SK-N-SH (cell line): ENCODE data around the gene SHROOM4. TPM values are rescaled to one million over a fixed set of nuclear protein-coding genes. Genes with fewer than 3 reads are reported as not detected.

Experiments
- CTCF ChIA-PET: fragments of 300-600, 350-600 bp; formaldehyde crosslinking; extraction: SDS; loops from one replicate; lab custom pipeline; 2021; lab: Yijun Ruan, JAX
- POLR2A ChIA-PET: fragments of 350-600 bp; sonication (Branson Sonifier 250); formaldehyde crosslinking; extraction: SDS; loops from one replicate; lab custom pipeline; 2020; ENCODE audit warnings: antibody characterized with exemption, inconsistent platforms; lab: Yijun Ruan, JAX
- DNase-seq: peaks from one replicate; pipeline ENCODE4 v3.0.0; 2012
- H2AFZ ChIP-seq: fragments of 200-600 bp; sonication (generic); 2 replicates; pipeline ENCODE4 v1.8.1; 2016; ENCODE audit warnings: antibody characterized with exemption, mild to moderate bottlenecking, low read depth
- H3F3A ChIP-seq: fragments of 200-600 bp; sonication (generic); replicated peaks from 2 replicates; pipeline ENCODE3; 2016; ENCODE audit warnings: antibody characterized with exemption, mild to moderate bottlenecking; ENCODE audit not compliant: insufficient read depth
- H3K27ac ChIP-seq, 2 experiments: fragments of 200-500 bp in 1 of 2; fragments of 200-600 bp in 1 of 2; sonication (Bioruptor generic) in 1 of 2; sonication (generic), shearing (Covaris generic) in 1 of 2; 2 replicates each; pipeline versions ENCODE4 v1.5.1 to v1.6.1; 2014 to 2016; ENCODE audit warnings: low read depth in 2 of 2, inconsistent platforms in 1 of 2, low read length in 1 of 2, mild to moderate bottlenecking in 1 of 2, mixed read lengths in 1 of 2
- H3K27me3 ChIP-seq: fragments of 200-600 bp; sonication (generic), shearing (Covaris generic); 2 replicates; pipeline ENCODE4 v1.6.1; 2016; ENCODE audit warnings: mixed run types; ENCODE audit not compliant: insufficient read depth
- H3K36me3 ChIP-seq, 2 experiments: fragments of 200-500 bp in 1 of 2; fragments of 200-600 bp in 1 of 2; sonication (Bioruptor generic) in 1 of 2; sonication (generic) in 1 of 2; replicated peaks in 1 of 2; 2 replicates each; pipeline versions ENCODE3 to v1.5.1; 2014 to 2016; ENCODE audit warnings: low read length in 1 of 2, mild to moderate bottlenecking in 1 of 2; ENCODE audit not compliant: insufficient read depth in 2 of 2, control insufficient read depth in 1 of 2
- H3K4me1 ChIP-seq, 2 experiments: fragments of 200-500 bp in 1 of 2; fragments of 200-600 bp in 1 of 2; sonication (Bioruptor generic) in 1 of 2; sonication (generic), shearing (Covaris generic) in 1 of 2; 2 replicates each; pipeline versions ENCODE4 v1.5.1 to v1.6.1; 2014 to 2016; ENCODE audit warnings: low read depth in 1 of 2, low read length in 1 of 2, mixed run types in 1 of 2; ENCODE audit not compliant: insufficient read depth in 2 of 2, control insufficient read depth in 1 of 2
- H3K4me2 ChIP-seq: fragments of 200-600 bp; sonication (generic), shearing (Covaris generic); 2 replicates; pipeline ENCODE4 v1.6.1; 2017; ENCODE audit warnings: mixed run types
- H3K4me3 ChIP-seq, 2 experiments: fragments of 200-500 bp in 1 of 2; fragments of 200-600 bp in 1 of 2; sonication (Bioruptor generic) in 1 of 2; sonication (generic), shearing (Covaris generic) in 1 of 2; 2 replicates each; pipeline versions ENCODE4 v1.5.1 to v1.8.1; 2014 to 2016; ENCODE audit warnings: low read depth in 2 of 2, inconsistent platforms in 1 of 2, low read length in 1 of 2, mild to moderate bottlenecking in 1 of 2, mixed read lengths in 1 of 2, moderate library complexity in 1 of 2
- H3K79me2 ChIP-seq: fragments of 200-600 bp; sonication (generic); 2 replicates; pipeline ENCODE4 v1.8.1; 2017; ENCODE audit warnings: mild to moderate bottlenecking; ENCODE audit not compliant: insufficient read depth
- H3K9ac ChIP-seq: fragments of 200-600 bp; sonication (generic); 2 replicates; pipeline ENCODE4 v1.6.1; 2017; ENCODE audit warnings: mixed run types
- H3K9me2 ChIP-seq: fragments of 200-600 bp; sonication (generic); 2 replicates; pipeline ENCODE4 v1.6.1; 2017; ENCODE audit warnings: mixed run types
- H3K9me3 ChIP-seq: fragments of 200-600 bp; sonication (generic); 2 replicates; pipeline ENCODE4 v1.6.1; 2017; ENCODE audit warnings: mixed run types, mild to moderate bottlenecking, moderate library complexity
- H4K20me1 ChIP-seq: fragments of 200-600 bp; sonication (generic); 2 replicates; pipeline ENCODE4 v1.6.1; 2017; ENCODE audit warnings: mild to moderate bottlenecking, mixed run types; ENCODE audit not compliant: insufficient read depth
- CHD2 ChIP-seq: fragments of 150-350 bp; IDR thresholded peaks from 2 replicates; pipeline ENCODE4 v1.6.1; 2018; ENCODE audit warnings: low read length; ENCODE audit not compliant: partially characterized antibody
- ELF1 ChIP-seq: IDR thresholded peaks from 2 replicates; pipeline ENCODE4 v1.4.0; 2012
- EP300 ChIP-seq, 2 experiments: IDR thresholded peaks; 2 replicates each; pipeline versions ENCODE4 v1.4.0 to v1.6.1; 2012; ENCODE audit warnings: borderline replicate concordance in 1 of 2, low read depth in 1 of 2, low read length in 1 of 2
- EZH2phosphoT487 ChIP-seq: fragments of 200-600 bp; sonication (generic); IDR thresholded peaks from 2 replicates; pipeline ENCODE4 v1.6.1; 2017; ENCODE audit warnings: low read depth, mixed run types, mild to moderate bottlenecking, antibody characterized with exemption, moderate library complexity, borderline replicate concordance
- FOSL2 ChIP-seq: IDR thresholded peaks from 2 replicates; pipeline ENCODE4 v1.4.0; 2012; ENCODE audit warnings: low read depth, mild to moderate bottlenecking, moderate library complexity, borderline replicate concordance
- GABPA ChIP-seq: IDR thresholded peaks from 2 replicates; pipeline ENCODE4 v1.4.0; 2012; ENCODE audit warnings: low read depth, mild to moderate bottlenecking
- GATA2 ChIP-seq: sonication (generic); formaldehyde crosslinking; IDR thresholded peaks from 2 replicates; pipeline ENCODE4 v1.5.0; 2020; ENCODE audit warnings: mild to moderate bottlenecking, missing genetic modification reagents
- JUND ChIP-seq: IDR thresholded peaks from 2 replicates; pipeline ENCODE4 v1.4.0; 2012
- MEF2A ChIP-seq: IDR thresholded peaks from 2 replicates; pipeline ENCODE4 v1.4.0; 2012; ENCODE audit warnings: low read depth, borderline replicate concordance
- MXI1 ChIP-seq: IDR thresholded peaks from 2 replicates; pipeline ENCODE4 v1.6.1; 2012; ENCODE audit warnings: mild to moderate bottlenecking, low read depth, low read length, improper control_type of control experiment
- NFIC ChIP-seq: IDR thresholded peaks from 2 replicates; pipeline ENCODE4 v1.4.0; 2012; ENCODE audit warnings: borderline replicate concordance
- RAD21 ChIP-seq: IDR thresholded peaks from 2 replicates; pipeline ENCODE4 v1.6.1; 2012; ENCODE audit warnings: mild to moderate bottlenecking, low read length
- SIN3A ChIP-seq: IDR thresholded peaks from 2 replicates; pipeline ENCODE4 v1.6.1; 2012; ENCODE audit warnings: low read depth, mild to moderate bottlenecking, low read length, moderate library complexity, borderline replicate concordance
- SMC3 ChIP-seq: IDR thresholded peaks from 2 replicates; pipeline ENCODE4 v1.6.1; 2012; ENCODE audit warnings: low read depth, low read length, improper control_type of control experiment
- TAF1 ChIP-seq: IDR thresholded peaks from 2 replicates; pipeline ENCODE4 v1.6.1; 2012; ENCODE audit warnings: low read depth, mild to moderate bottlenecking, low read length, moderate library complexity, borderline replicate concordance
- YY1 ChIP-seq: IDR thresholded peaks from 2 replicates; pipeline ENCODE4 v1.4.0; 2012; ENCODE audit warnings: low read depth, mild to moderate bottlenecking
- WGBS: methylation state at CpG from one replicate; pipeline ENCODE4 v1.1.6; 2017; ENCODE audit warnings: low lambda C conversion rate; 5-methylcytosine and 5-hydroxymethylcytosine counted together
- polyA plus RNA-seq, 3 experiments: library from polyadenylated mRNA; depleted of rRNA; stranded (reverse); fragments of >200 nt; gene quantifications; 2 replicates each; pipeline ENCODE4 v1.2.3, GENCODE V29; 2012
- TF ChIP-seq, protein P1 (sequence below): IDR thresholded peaks from 2 replicates; pipeline ENCODE4 v1.4.0; 2012; ENCODE audit warnings: low read depth, borderline replicate concordance
- TF ChIP-seq, protein P2 (sequence below): IDR thresholded peaks from 2 replicates; pipeline ENCODE4 v1.4.0; 2012; ENCODE audit warnings: low read depth, borderline replicate concordance
- TF ChIP-seq, protein P3 (sequence below): fragments of 200-600 bp; sonication (generic); IDR thresholded peaks from 2 replicates; pipeline ENCODE4 v1.6.1; 2017; ENCODE audit warnings: antibody characterized with exemption, mild to moderate bottlenecking, moderate library complexity
- TF ChIP-seq, protein P4 (sequence below): fragments of 150-350 bp; IDR thresholded peaks from 2 replicates; pipeline ENCODE4 v1.6.1; 2016; ENCODE audit warnings: mild to moderate bottlenecking, low read depth, low read length
- TF ChIP-seq, protein P5 (sequence below): fragments of 150-350 bp; IDR thresholded peaks from 2 replicates; pipeline ENCODE4 v1.6.1; 2017; ENCODE audit warnings: antibody characterized with exemption, low read length, low read depth, borderline replicate concordance

SHROOM4 gene
- polyA plus RNA-seq, 1 of the 3 experiments (the other 2 are of a cell fraction) = 0.31 TPM

DNA sequence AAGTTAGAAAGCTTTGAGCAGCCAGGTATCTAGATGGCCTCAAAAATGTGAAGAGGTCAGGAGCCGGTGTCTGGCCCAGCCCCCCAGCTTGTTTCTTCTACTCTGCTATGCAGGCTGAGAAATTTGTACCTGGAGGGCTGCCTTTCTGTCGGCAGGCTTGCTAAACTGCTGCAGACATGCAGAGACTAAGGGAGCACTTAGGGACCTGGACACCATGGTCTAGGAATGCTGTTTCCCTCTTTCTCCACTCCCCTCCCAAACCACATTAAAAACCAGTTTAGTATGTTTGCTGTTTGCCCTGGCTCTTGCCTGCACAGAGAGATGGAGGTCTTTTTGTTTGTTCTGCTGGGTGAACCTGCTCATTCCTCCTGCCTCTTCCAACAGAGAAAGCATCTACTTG, 186.3 kb downstream of the SHROOM4 start:
- CTCF ChIA-PET = no interaction called here
- POLR2A ChIA-PET = no interaction called here
- no peak overlapping the region for H3K27ac ChIP-seq
- H3K36me3 ChIP-seq = no peaks in the 10 kb centered on the region
- no peak for TF ChIP-seq SMC3
- TF ChIP-seq RAD21 = no peak
- no peak for TF ChIP-seq YY1
- TF ChIP-seq, protein P1, sequence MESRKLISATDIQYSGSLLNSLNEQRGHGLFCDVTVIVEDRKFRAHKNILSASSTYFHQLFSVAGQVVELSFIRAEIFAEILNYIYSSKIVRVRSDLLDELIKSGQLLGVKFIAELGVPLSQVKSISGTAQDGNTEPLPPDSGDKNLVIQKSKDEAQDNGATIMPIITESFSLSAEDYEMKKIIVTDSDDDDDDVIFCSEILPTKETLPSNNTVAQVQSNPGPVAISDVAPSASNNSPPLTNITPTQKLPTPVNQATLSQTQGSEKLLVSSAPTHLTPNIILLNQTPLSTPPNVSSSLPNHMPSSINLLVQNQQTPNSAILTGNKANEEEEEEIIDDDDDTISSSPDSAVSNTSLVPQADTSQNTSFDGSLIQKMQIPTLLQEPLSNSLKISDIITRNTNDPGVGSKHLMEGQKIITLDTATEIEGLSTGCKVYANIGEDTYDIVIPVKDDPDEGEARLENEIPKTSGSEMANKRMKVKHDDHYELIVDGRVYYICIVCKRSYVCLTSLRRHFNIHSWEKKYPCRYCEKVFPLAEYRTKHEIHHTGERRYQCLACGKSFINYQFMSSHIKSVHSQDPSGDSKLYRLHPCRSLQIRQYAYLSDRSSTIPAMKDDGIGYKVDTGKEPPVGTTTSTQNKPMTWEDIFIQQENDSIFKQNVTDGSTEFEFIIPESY = no peak
- TF ChIP-seq JUND = no peak
- no peak for TF ChIP-seq TAF1
- TF ChIP-seq MXI1 = no peak
- no peak for TF ChIP-seq GATA2 (CRISPR knock-in tag)
- H3K79me2 ChIP-seq = no peaks in the 10 kb centered on the region
- no peak overlapping the region for H3K9ac ChIP-seq
- H4K20me1 ChIP-seq = no peaks in the 10 kb centered on the region
- no peak overlapping the region for H3K4me3 ChIP-seq
- H3K27me3 ChIP-seq = no peaks in the 10 kb centered on the region; the same call in 1 of the 2 replicates
- WGBS = 29% methylated on average over 2 of the region's 2 CpGs
- no peak for DNase-seq
- H3K9me2 ChIP-seq = no peaks in the 10 kb centered on the region
- H3K4me1 ChIP-seq = no peaks in the 10 kb centered on the region
- no peak overlapping the region for H3K4me2 ChIP-seq
- H3F3A ChIP-seq = no peaks in the 10 kb centered on the region
- H3K9me3 ChIP-seq = no peaks in the 10 kb centered on the region
- H2AFZ ChIP-seq = no peak overlapping the region

DNA sequence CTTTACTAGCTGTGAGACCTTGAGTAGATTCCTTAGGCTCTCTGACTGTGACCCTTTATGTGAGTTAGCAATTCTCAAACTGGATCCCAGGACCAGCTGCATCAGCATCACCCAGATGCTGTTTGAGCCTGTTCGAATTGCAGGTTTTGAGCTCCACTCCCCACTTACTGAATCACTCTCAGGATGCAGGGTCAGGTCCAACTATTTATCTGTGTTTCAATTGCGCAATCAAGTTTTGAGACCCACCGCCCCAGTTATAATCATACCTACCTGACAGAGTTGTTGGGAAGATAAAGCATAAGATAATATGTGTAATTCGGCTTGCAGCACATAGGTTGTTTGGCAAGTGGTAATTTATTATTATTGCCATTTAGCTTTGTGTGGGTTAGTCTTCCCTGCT, 187.6 kb downstream of the SHROOM4 start:
- Histone ChIP-seq H3K27me3 (no peaks in the 10 kb centered on the region; the same call in 1 of the 2 replicates), H4K20me1 (no peaks in the 10 kb centered on the region), H3K9ac (no peak overlapping the region), H3K4me1 (no peaks in the 10 kb centered on the region), H3K9me3 (no peaks in the 10 kb centered on the region), H3F3A (no peaks in the 10 kb centered on the region), H3K4me2 (no peak overlapping the region), H3K79me2 (no peaks in the 10 kb centered on the region), H3K4me3 (no peak overlapping the region), H3K27ac (no peak overlapping the region), H3K9me2 (no peaks in the 10 kb centered on the region), H2AFZ (no peak overlapping the region), H3K36me3 (no peaks in the 10 kb centered on the region)
- POLR2A ChIA-PET = no interaction called here
- TF ChIP-seq MEF2A = no peak
- TF ChIP-seq NFIC = no peak
- TF ChIP-seq SIN3A = no peak
- TF ChIP-seq, protein P2, sequence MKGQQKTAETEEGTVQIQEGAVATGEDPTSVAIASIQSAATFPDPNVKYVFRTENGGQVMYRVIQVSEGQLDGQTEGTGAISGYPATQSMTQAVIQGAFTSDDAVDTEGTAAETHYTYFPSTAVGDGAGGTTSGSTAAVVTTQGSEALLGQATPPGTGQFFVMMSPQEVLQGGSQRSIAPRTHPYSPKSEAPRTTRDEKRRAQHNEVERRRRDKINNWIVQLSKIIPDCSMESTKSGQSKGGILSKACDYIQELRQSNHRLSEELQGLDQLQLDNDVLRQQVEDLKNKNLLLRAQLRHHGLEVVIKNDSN = no peak
- TF ChIP-seq CHD2 = no peak
- no peak for TF ChIP-seq EP300 (IDR thresholded peaks at IDR 0.05; ENCODE audit: borderline replicate concordance in 1 of 2, low read depth in 1 of 2, low read length in 1 of 2)
- TF ChIP-seq, protein P3, sequence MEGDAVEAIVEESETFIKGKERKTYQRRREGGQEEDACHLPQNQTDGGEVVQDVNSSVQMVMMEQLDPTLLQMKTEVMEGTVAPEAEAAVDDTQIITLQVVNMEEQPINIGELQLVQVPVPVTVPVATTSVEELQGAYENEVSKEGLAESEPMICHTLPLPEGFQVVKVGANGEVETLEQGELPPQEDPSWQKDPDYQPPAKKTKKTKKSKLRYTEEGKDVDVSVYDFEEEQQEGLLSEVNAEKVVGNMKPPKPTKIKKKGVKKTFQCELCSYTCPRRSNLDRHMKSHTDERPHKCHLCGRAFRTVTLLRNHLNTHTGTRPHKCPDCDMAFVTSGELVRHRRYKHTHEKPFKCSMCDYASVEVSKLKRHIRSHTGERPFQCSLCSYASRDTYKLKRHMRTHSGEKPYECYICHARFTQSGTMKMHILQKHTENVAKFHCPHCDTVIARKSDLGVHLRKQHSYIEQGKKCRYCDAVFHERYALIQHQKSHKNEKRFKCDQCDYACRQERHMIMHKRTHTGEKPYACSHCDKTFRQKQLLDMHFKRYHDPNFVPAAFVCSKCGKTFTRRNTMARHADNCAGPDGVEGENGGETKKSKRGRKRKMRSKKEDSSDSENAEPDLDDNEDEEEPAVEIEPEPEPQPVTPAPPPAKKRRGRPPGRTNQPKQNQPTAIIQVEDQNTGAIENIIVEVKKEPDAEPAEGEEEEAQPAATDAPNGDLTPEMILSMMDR = no peak
- no peak for TF ChIP-seq JUND
- TF ChIP-seq GATA2 (CRISPR knock-in tag) = no peak
- TF ChIP-seq, protein P4, sequence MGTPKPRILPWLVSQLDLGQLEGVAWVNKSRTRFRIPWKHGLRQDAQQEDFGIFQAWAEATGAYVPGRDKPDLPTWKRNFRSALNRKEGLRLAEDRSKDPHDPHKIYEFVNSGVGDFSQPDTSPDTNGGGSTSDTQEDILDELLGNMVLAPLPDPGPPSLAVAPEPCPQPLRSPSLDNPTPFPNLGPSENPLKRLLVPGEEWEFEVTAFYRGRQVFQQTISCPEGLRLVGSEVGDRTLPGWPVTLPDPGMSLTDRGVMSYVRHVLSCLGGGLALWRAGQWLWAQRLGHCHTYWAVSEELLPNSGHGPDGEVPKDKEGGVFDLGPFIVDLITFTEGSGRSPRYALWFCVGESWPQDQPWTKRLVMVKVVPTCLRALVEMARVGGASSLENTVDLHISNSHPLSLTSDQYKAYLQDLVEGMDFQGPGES = no peak
- no peak for TF ChIP-seq TAF1
- TF ChIP-seq YY1 = no peak
- TF ChIP-seq ELF1 = no peak
- no peak for TF ChIP-seq EZH2phosphoT487
- TF ChIP-seq FOSL2 = no peak
- TF ChIP-seq GABPA = no peak
- TF ChIP-seq, protein P5, sequence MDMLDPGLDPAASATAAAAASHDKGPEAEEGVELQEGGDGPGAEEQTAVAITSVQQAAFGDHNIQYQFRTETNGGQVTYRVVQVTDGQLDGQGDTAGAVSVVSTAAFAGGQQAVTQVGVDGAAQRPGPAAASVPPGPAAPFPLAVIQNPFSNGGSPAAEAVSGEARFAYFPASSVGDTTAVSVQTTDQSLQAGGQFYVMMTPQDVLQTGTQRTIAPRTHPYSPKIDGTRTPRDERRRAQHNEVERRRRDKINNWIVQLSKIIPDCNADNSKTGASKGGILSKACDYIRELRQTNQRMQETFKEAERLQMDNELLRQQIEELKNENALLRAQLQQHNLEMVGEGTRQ = no peak
- WGBS = 28% methylated on average over 4 of the region's 4 CpGs
- CTCF ChIA-PET = no interaction called here
- no peak for DNase-seq
